B cell (primary cell): ENCODE data around the gene OR6S1.

Experiments used
- EZH2 ChIP-seq: IDR thresholded peaks from 2 replicates; pipeline ENCODE4 v1.6.1; 2012; ENCODE audit warnings: borderline replicate concordance, low read depth, mild to moderate bottlenecking, moderate library complexity, low read length; ENCODE audit not compliant: insufficient read depth, poor library complexity, severe bottlenecking
- TF ChIP-seq, protein P1 (sequence below): fragments of 200-600 bp; IDR thresholded peaks from one replicate; pipeline ENCODE4 v1.8.0; 2022; ENCODE audit warnings: antibody characterized with exemption, mild to moderate bottlenecking

DNA sequence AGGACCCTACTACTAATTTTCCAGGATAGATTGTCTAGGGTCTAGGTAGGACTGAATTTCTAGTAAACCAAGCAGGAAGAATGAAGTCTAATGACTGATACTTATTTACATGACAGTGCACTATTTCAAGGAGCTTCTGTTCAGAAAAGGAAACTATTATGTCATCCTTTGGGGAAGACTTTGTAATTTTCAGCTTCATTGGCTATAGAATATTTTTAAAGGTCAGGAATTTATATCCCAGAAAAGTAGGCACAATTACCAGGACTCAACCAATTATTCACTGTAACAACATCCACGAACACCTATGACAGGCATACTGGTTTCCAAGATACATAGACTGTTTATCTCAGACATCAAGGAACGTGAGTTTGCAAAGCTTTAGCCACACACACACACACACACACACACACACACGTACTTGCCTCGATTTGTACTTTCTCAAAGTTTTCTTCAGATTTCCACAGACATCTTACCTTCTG lies 23.2 kb downstream of the OR6S1 start:
- TF ChIP-seq, protein P1, sequence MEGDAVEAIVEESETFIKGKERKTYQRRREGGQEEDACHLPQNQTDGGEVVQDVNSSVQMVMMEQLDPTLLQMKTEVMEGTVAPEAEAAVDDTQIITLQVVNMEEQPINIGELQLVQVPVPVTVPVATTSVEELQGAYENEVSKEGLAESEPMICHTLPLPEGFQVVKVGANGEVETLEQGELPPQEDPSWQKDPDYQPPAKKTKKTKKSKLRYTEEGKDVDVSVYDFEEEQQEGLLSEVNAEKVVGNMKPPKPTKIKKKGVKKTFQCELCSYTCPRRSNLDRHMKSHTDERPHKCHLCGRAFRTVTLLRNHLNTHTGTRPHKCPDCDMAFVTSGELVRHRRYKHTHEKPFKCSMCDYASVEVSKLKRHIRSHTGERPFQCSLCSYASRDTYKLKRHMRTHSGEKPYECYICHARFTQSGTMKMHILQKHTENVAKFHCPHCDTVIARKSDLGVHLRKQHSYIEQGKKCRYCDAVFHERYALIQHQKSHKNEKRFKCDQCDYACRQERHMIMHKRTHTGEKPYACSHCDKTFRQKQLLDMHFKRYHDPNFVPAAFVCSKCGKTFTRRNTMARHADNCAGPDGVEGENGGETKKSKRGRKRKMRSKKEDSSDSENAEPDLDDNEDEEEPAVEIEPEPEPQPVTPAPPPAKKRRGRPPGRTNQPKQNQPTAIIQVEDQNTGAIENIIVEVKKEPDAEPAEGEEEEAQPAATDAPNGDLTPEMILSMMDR, result no peak
- no peak for TF ChIP-seq EZH2
